Hindlimb muscle (tissue), 1 donor: ENCODE data around the gene DMD. TPM values are rescaled to one million over a fixed set of nuclear protein-coding genes. Genes with fewer than 3 reads are reported as not detected.

ENCODE experiments used
- DNase-seq: peaks from one replicate; pipeline ENCODE4 v3.0.0-alpha.2; 2013
- polyA plus RNA-seq: library from polyadenylated mRNA; unstranded; fragments of 120-200 nt; gene quantifications from one replicate; pipeline ENCODE4 v1.2.1, GENCODE V29; 2013; ENCODE audit not compliant: insufficient read length

Gene DMD
- polyA plus RNA-seq, 1 donor: 88.9 TPM

- DNase-seq: no peak
Measured at GRCh38 chrX:31091819-31092218, 2119.5 kb downstream of the DMD start.

GRCh38 chrX:31074522-31074921, 2136.8 kb downstream of the DMD start:
- DNase-seq: no peak

GRCh38 chrX:31071725-31072124, 2139.6 kb downstream of the DMD start, which contains the start of gene FTHL17:
TSS of gene FTHL17 (minus strand) at chrX:31072041. CDS start at chrX:31071953, 88 bp downstream.
- DNase-seq: no peak

GRCh38 chrX:31071262-31071661, 2140.1 kb downstream of the DMD start:
- DNase-seq: no peak

- DNase-seq: no peak
Measured at GRCh38 chrX:31070057-31070468, 2141.3 kb downstream of the DMD start.
